Bronchial epithelial cell (primary cell): ENCODE measurements around the gene RPL27. TPM values are rescaled to one million over a fixed set of nuclear protein-coding genes. Genes with fewer than 3 reads are reported as not detected.

Experiments
- DNase-seq: peaks from one replicate; pipeline ENCODE4 v3.0.0-alpha.2; 2010; ENCODE audit warnings: low read depth
- FAIRE-seq: peaks from 2 replicates; lab custom pipeline; 2011; peaks lifted over from hg19 to GRCh38; lab: Jason Lieb, UNC
- H3K27me3 ChIP-seq: 2 replicates; pipeline ENCODE4 v1.5.1; 2011; ENCODE audit warnings: low read length; ENCODE audit not compliant: control insufficient read depth, insufficient read depth
- H3K36me3 ChIP-seq: 2 replicates; pipeline ENCODE4 v1.5.1; 2011; ENCODE audit warnings: low read length; ENCODE audit not compliant: control insufficient read depth, insufficient read depth
- H3K4me3 ChIP-seq: 2 replicates; pipeline ENCODE4 v1.5.1; 2011; ENCODE audit warnings: mild to moderate bottlenecking, low read depth, low read length, control low read depth
- CTCF ChIP-seq: IDR thresholded peaks from 2 replicates; pipeline ENCODE4 v1.5.1; 2011; ENCODE audit warnings: mild to moderate bottlenecking, moderate library complexity, low read length, control low read depth, inconsistent platforms; ENCODE audit not compliant: insufficient read depth, severe bottlenecking
- total RNA-seq: library from RNA; depleted of rRNA; stranded (reverse); fragments of >200 nt; gene quantifications from 2 replicates; pipeline ENCODE4 v1.2.1, GENCODE V29; 2014

The RPL27 gene
- total RNA-seq, 1 donor from 2014 or later: 1,431 TPM

- no peak for FAIRE-seq
- DNase-seq: no peak
- no peak for TF ChIP-seq CTCF
- H3K36me3 ChIP-seq: peaks cover 18% of the 10 kb centered on the region
- no peak overlapping the region for H3K4me3 ChIP-seq
- H3K27me3 ChIP-seq: no peaks in the 10 kb centered on the region
Observed at GRCh38 chr17:43018932-43019331, 20.7 kb downstream of the RPL27 start.

- no peak for DNase-seq
- Histone ChIP-seq H3K36me3 (peaks cover 17% of the 10 kb centered on the region), H3K27me3 (no peaks in the 10 kb centered on the region), H3K4me3 (no peak overlapping the region)
- no peak for FAIRE-seq
- TF ChIP-seq CTCF: no peak
Observed at GRCh38 chr17:43019418-43019817, 21.2 kb downstream of the RPL27 start.

GRCh38 chr17:43020030-43020621 is 21.9 kb downstream of the RPL27 start:
- no peak for TF ChIP-seq CTCF
- no peak overlapping the region for H3K4me3 ChIP-seq
- no peaks in the 10 kb centered on the region for H3K27me3 ChIP-seq
- DNase-seq: no peak
- peak; percentile 7 for FAIRE-seq
- peaks cover 17% of the 10 kb centered on the region for H3K36me3 ChIP-seq

DNA sequence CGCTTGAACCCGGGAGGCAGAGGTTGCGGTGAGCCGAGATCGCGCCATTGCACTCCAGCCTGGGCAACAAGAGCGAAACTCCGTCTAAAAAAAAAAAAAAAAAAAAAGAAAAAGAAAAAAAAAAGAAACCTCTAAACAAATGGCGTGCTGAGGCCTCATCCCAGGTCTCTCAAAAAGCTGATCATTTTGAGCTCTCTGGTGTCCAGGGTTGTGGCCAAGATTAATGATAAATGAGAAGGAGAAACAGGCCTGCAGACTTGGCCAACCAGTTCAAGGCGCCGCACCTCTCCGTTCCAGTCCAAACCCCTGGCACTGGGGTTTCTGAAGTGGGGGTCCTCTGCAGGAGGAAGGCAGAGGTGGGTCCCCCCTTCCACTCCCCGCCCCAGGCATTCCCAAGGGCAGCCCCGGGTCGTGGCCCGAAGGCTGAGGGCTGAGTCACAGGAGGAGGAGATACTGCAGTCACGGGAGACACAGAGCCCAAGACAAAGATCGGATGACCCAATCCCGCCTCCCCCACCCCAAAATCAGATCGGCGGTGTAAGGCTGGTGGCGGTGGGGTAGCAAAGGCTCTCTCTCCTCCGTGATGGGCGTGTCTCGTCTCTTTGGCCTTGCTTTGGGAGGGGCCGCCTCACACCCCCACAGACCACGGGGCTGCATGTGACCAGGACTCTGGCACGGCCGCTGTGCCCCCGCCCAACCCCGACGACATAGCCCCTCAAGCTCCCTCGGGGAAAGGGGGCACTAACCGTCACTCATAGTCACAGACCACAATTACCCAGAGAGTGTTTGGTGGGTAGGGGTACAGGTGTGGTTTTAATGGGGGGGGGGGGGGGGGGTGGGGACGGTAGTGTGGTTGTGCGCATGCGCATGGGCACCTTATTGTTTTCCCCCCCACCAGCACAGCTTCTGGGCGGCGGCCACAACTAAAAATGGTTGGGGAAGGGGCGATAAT is 22.8 kb downstream of the RPL27 start:
- H3K27me3 ChIP-seq: no peaks in the 10 kb centered on the region
- H3K4me3 ChIP-seq: peak overlapping the region; percentile 84
- TF ChIP-seq CTCF: no peak
- H3K36me3 ChIP-seq: peaks cover 11% of the 10 kb centered on the region
- DNase-seq (peak; percentile 38), FAIRE-seq (no peak)

GRCh38 chr17:43021741-43022512 is 23.7 kb downstream of the RPL27 start, which contains the start of gene VAT1:
Gene VAT1, minus strand, starts transcription at chr17:43022385. Its CDS starts 63 bp downstream, at chr17:43022322.
- FAIRE-seq (no peak), DNase-seq (peak; percentile 60)
- no peaks in the 10 kb centered on the region for H3K27me3 ChIP-seq
- H3K36me3 ChIP-seq: peaks cover 7% of the 10 kb centered on the region
- peak within 1 kb of the TSS; percentile 84 for H3K4me3 ChIP-seq
- no peak for TF ChIP-seq CTCF
